Caco-2 (cell line): ENCODE results near the gene SLC16A10. TPM values are rescaled to one million over a fixed set of nuclear protein-coding genes. Genes with fewer than 3 reads are reported as not detected.

ENCODE experiments used
- BruUV-seq: library from RNA; stranded (reverse); fragments of 400-500 nt; replicated peaks from 2 replicates; lab custom pipeline; 2021; lab: Mats Ljungman, UMichigan
- CTCF ChIA-PET: fragments of 300-600 bp; sonication (Branson Sonifier 250); formaldehyde crosslinking; loops from one replicate; lab custom pipeline; 2022; ENCODE audit warnings: antibody characterized with exemption; lab: Charles Lee
- POLR2A ChIA-PET: fragments of 300-600 bp; sonication (Branson Sonifier 250); formaldehyde crosslinking; loops from one replicate; lab custom pipeline; 2022; ENCODE audit warnings: antibody characterized with exemption; lab: Charles Lee
- DNase-seq, 2 experiments: peaks; one replicate each; pipeline versions ENCODE4 v3.0.0 to v3.0.0-alpha.2; 2020 to 2022
- H3K27me3 ChIP-seq: replicated peaks from 2 replicates; pipeline ENCODE4 v1.6.0; 2011; ENCODE audit warnings: low read length; ENCODE audit not compliant: control insufficient read depth, insufficient read depth
- H3K36me3 ChIP-seq: 2 replicates; pipeline ENCODE4 v1.5.1; 2011; ENCODE audit warnings: low read length; ENCODE audit not compliant: control insufficient read depth, insufficient read depth
- H3K4me1 ChIP-seq: fragments of 250-450 bp; sonication (Bioruptor Pico); 2 replicates; pipeline ENCODE4 v1.5.1; 2020; ENCODE audit warnings: mild to moderate bottlenecking
- H3K4me3 ChIP-seq: 2 replicates; pipeline ENCODE4 v1.5.1; 2011; ENCODE audit warnings: low read depth, mild to moderate bottlenecking, control low read depth, low read length
- H3K9me3 ChIP-seq: fragments of 250-450 bp; sonication (Bioruptor Pico); 2 replicates; pipeline ENCODE4 v1.5.1; 2020; ENCODE audit warnings: mild to moderate bottlenecking, moderate library complexity
- H3K27ac Mint-ChIP-seq: one replicate; pipeline ENCODE4 v1.8.0; 2022; ENCODE audit warnings: mixed read lengths; ENCODE audit not compliant: unreplicated experiment
- H3K27me3 Mint-ChIP-seq: one replicate; pipeline ENCODE4 v1.8.0; 2022; ENCODE audit warnings: mixed read lengths; ENCODE audit not compliant: insufficient read depth, unreplicated experiment
- H3K36me3 Mint-ChIP-seq: one replicate; pipeline ENCODE4 v1.8.0; 2022; ENCODE audit warnings: mild to moderate bottlenecking, mixed read lengths; ENCODE audit not compliant: insufficient read depth, unreplicated experiment
- H3K4me1 Mint-ChIP-seq: one replicate; pipeline ENCODE4 v1.8.0; 2022; ENCODE audit warnings: low read depth, mixed read lengths; ENCODE audit not compliant: unreplicated experiment
- H3K4me3 Mint-ChIP-seq: one replicate; pipeline ENCODE4 v1.8.0; 2022; ENCODE audit warnings: mild to moderate bottlenecking, moderate library complexity, mixed read lengths; ENCODE audit not compliant: unreplicated experiment
- H3K9me3 Mint-ChIP-seq: one replicate; pipeline ENCODE4 v1.8.0; 2022; ENCODE audit warnings: mixed read lengths; ENCODE audit not compliant: unreplicated experiment
- intact Hi-C: fragments of 100-400 bp; cut with micrococcal nuclease; formaldehyde crosslinking; loops from one replicate; pipeline ENCODE4 v1.10.0; 2022; ENCODE audit not compliant: unreplicated experiment
- total RNA-seq: library from RNA; stranded (reverse); gene quantifications from 2 replicates; pipeline ENCODE4 v1.2.3, GENCODE V29; 2022
- TF ChIP-seq, protein P1 (sequence below), 2 experiments: fragments of 200-600 bp in 1 of 2; IDR thresholded peaks; 1 replicate in 1 of 2; 2 replicates in 1 of 2; pipeline versions ENCODE4 v1.5.1 to v1.8.0; 2011 to 2022; ENCODE audit warnings: antibody characterized with exemption in 1 of 2, control low read depth in 1 of 2, inconsistent platforms in 1 of 2, low read depth in 1 of 2, low read length in 1 of 2, mild to moderate bottlenecking in 1 of 2, moderate library complexity in 1 of 2; ENCODE audit not compliant: insufficient read depth in 1 of 2, severe bottlenecking in 1 of 2, unreplicated experiment in 1 of 2

The SLC16A10 gene
- total RNA-seq, 1 experiment from 2014 or later: 14.2 TPM

DNA sequence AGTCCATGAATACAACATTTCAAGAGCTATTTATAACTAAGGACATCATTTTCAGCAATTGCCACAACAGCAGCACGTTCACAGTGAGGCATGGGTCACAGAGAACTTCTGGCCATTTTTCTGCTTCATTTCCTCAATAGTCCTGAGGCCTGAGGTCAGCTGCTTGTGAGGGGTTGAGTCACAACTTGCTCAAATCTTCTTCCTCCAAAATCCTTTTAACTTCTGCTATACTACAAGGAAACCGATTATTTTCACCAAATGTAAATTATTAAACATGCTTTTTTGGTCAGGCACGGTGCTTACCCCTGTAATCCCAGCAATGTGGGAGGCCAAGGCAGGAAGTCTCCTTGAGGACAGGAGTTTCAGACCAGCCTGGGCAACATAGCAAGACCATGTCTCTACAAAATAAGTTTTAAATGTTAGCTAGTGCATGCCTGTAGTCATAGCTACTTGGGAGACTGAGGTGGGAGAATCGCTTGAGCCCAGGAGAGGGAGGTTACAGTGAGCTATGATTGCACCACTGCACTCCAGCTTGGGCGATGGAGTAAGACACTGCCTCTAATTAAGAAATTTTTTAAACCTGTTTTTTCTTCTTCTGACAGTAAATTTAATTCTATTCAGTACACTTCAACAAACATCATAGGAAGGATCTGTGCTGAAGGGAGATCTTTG lies 11.1 kb upstream of the SLC16A10 start:
- intact Hi-C loops: no loop called here
- peaks cover 3% of the 10 kb centered on the region for H3K27me3 Mint-ChIP-seq
- no peak overlapping the region for H3K27ac Mint-ChIP-seq
- H3K4me3 ChIP-seq: no peak overlapping the region
- no peaks in the 10 kb centered on the region for H3K36me3 Mint-ChIP-seq
- no peak for DNase-seq
- no peaks in the 10 kb centered on the region; the same call in 1 of the 2 replicates for H3K27me3 ChIP-seq
- ChIA-PET POLR2A (no interaction called here), CTCF (no interaction called here)
- TF ChIP-seq, protein P1, sequence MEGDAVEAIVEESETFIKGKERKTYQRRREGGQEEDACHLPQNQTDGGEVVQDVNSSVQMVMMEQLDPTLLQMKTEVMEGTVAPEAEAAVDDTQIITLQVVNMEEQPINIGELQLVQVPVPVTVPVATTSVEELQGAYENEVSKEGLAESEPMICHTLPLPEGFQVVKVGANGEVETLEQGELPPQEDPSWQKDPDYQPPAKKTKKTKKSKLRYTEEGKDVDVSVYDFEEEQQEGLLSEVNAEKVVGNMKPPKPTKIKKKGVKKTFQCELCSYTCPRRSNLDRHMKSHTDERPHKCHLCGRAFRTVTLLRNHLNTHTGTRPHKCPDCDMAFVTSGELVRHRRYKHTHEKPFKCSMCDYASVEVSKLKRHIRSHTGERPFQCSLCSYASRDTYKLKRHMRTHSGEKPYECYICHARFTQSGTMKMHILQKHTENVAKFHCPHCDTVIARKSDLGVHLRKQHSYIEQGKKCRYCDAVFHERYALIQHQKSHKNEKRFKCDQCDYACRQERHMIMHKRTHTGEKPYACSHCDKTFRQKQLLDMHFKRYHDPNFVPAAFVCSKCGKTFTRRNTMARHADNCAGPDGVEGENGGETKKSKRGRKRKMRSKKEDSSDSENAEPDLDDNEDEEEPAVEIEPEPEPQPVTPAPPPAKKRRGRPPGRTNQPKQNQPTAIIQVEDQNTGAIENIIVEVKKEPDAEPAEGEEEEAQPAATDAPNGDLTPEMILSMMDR (IDR thresholded peaks at IDR 0.05; ENCODE audit: insufficient read depth in 1 of 2, low read depth in 1 of 2, low read length in 1 of 2, severe bottlenecking in 1 of 2, unreplicated experiment in 1 of 2): no peak
- no peak overlapping the region for H3K4me3 Mint-ChIP-seq
- no peaks in the 10 kb centered on the region for H3K9me3 Mint-ChIP-seq
- no peaks in the 10 kb centered on the region for H3K4me1 ChIP-seq
- BruUV-seq: no TSS peak
- no peaks in the 10 kb centered on the region for H3K4me1 Mint-ChIP-seq
- no peaks in the 10 kb centered on the region for H3K9me3 ChIP-seq
- H3K36me3 ChIP-seq: no peaks in the 10 kb centered on the region

DNA sequence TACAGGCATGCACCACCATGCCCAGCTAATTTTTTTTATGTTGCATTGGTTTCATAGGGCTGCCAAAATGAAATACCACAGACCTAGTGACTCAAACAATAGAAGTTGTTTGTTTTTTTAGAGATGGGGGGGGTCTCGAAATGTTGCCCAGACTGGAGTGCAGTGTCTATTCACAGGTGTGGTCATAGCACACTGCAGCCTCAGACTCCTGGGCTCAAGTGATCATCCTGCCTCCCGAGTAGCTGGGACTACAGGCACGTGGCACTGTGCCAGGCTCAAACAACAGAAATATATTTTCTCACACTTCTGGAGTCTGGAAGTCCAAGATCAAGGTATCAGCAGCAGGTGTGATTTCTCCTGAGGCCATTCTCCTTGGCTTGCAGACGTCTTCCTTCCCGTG lies 6.6 kb upstream of the SLC16A10 start:
- Mint-ChIP-seq H3K36me3 (no peaks in the 10 kb centered on the region), H3K4me1 (no peaks in the 10 kb centered on the region), H3K9me3 (no peaks in the 10 kb centered on the region), H3K27ac (no peak overlapping the region), H3K27me3 (no peaks in the 10 kb centered on the region), H3K4me3 (no peak overlapping the region)
- CTCF ChIA-PET: no interaction called here
- intact Hi-C loops: loop anchor here (10.0 kb wide), 1 partner anchor 124 kb away; no protein-coding TSS in a partner anchor
- H3K4me1 ChIP-seq: no peaks in the 10 kb centered on the region
- TF ChIP-seq, protein P1 (IDR thresholded peaks at IDR 0.05; ENCODE audit: insufficient read depth in 1 of 2, low read depth in 1 of 2, low read length in 1 of 2, severe bottlenecking in 1 of 2, unreplicated experiment in 1 of 2): no peak
- DNase-seq: no peak
- H3K4me3 ChIP-seq: no peak overlapping the region
- H3K36me3 ChIP-seq: no peaks in the 10 kb centered on the region
- BruUV-seq: no TSS peak
- H3K27me3 ChIP-seq: no peaks in the 10 kb centered on the region; the same call in 1 of the 2 replicates
- H3K9me3 ChIP-seq: no peaks in the 10 kb centered on the region
- POLR2A ChIA-PET: no interaction called here

DNA sequence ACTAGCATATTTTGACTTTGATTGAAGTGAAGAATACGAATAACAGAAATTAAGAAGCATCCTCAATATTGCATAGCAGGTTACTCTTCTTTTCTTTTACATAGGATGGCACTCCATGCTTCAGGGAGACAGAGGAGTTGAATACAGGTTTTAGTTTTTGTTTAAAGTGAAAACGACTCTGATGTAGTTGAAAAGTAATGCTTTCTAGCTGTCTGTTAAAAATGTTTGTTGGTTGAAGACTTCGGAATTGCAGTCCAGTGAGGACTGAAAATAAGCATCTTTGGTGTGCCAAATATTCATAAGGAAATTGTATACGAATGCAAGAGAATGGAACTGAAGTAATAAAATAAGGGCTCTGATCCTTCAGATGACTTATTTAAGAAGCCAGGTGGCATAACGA lies 618 bp upstream of the SLC16A10 start:
- Mint-ChIP-seq H3K9me3 (no peaks in the 10 kb centered on the region), H3K36me3 (peaks cover 8% of the 10 kb centered on the region), H3K4me3 (peak overlapping the region; percentile 87), H3K4me1 (peaks cover 14% of the 10 kb centered on the region), H3K27ac (peak overlapping the region; percentile 35), H3K27me3 (no peaks in the 10 kb centered on the region)
- Histone ChIP-seq H3K36me3 (no peaks in the 10 kb centered on the region), H3K4me1 (0 out of 2 replicates have a peak, but pooled peaks cover 7% of the 10 kb centered on the region), H3K27me3 (no peaks in the 10 kb centered on the region), H3K9me3 (no peaks in the 10 kb centered on the region), H3K4me3 (peak overlapping the region; percentile 85)
- ChIA-PET CTCF (no interaction called here), POLR2A (no interaction called here)
- intact Hi-C loops: loop anchor here (5.0 to 10.0 kb wide), 2 partner anchors 46 to 118 kb away; no protein-coding TSS in a partner anchor
- no peak for DNase-seq
- TF ChIP-seq, protein P1 (IDR thresholded peaks at IDR 0.05; ENCODE audit: insufficient read depth in 1 of 2, low read depth in 1 of 2, low read length in 1 of 2, severe bottlenecking in 1 of 2, unreplicated experiment in 1 of 2): no peak
- BruUV-seq: no TSS peak
